CD4-positive, CD25-positive, alpha-beta regulatory T cell (primary cell): ENCODE measurements around the gene MUC20. TPM values are rescaled to one million over a fixed set of nuclear protein-coding genes. Genes with fewer than 3 reads are reported as not detected.
"Not testable (repeated sequence)": the region's sequence is repeated elsewhere in the genome, so short reads cannot be mapped to it uniquely, and the experiment has no call there.

Experiments
- ATAC-seq, 2 donors: fragments of 150-1000 bp; cut with Tn5 transposase; one replicate each; pipeline ENCODE4 v1.10.0; 2021; ENCODE audit warnings: low read depth in 2 of 2, moderate number of reproducible peaks in 2 of 2, moderate library complexity in 1 of 2
- DNase-seq, 3 donors: peaks; one replicate each; pipeline versions ENCODE4 v3.0.0 to v3.0.0-alpha.2; 2012 to 2022; ENCODE audit warnings: mixed read lengths in 1 of 3
- H3K27ac ChIP-seq: one replicate; pipeline ENCODE4 v1.7.0; 2013; ENCODE audit warnings: mild to moderate bottlenecking, low read length; ENCODE audit not compliant: insufficient read depth, poor library complexity, severe bottlenecking
- H3K27me3 ChIP-seq: one replicate; pipeline ENCODE4 v1.7.0; 2013; ENCODE audit warnings: low read length; ENCODE audit not compliant: control insufficient read depth, insufficient read depth
- H3K36me3 ChIP-seq: one replicate; pipeline ENCODE4 v1.7.0; 2013; ENCODE audit warnings: mild to moderate bottlenecking, low read length, moderate library complexity; ENCODE audit not compliant: control insufficient read depth, insufficient read depth
- H3K4me1 ChIP-seq: 2 replicates; pipeline ENCODE4 v1.7.0; 2013; ENCODE audit warnings: mild to moderate bottlenecking, low read length; ENCODE audit not compliant: insufficient read depth, control insufficient read depth, poor library complexity, severe bottlenecking
- H3K4me3 ChIP-seq: one replicate; pipeline ENCODE4 v1.7.0; 2013; ENCODE audit warnings: low read depth, mild to moderate bottlenecking, low read length, moderate library complexity
- H3K9me3 ChIP-seq, 2 experiments: 1 replicate in 1 of 2; 2 replicates in 1 of 2; pipeline ENCODE4 v1.7.0; 2013; ENCODE audit warnings: low read length in 2 of 2, mild to moderate bottlenecking in 1 of 2, moderate library complexity in 1 of 2; ENCODE audit not compliant: control insufficient read depth in 2 of 2
- H3K27ac Mint-ChIP-seq, 3 donors: one replicate each; pipeline ENCODE4 v1.8.0; 2020 to 2022; ENCODE audit warnings: mild to moderate bottlenecking in 3 of 3, mixed read lengths in 3 of 3, moderate library complexity in 2 of 3
- H3K27me3 Mint-ChIP-seq: one replicate; pipeline ENCODE4 v1.8.0; 2022; ENCODE audit warnings: mild to moderate bottlenecking, mixed read lengths
- H3K36me3 Mint-ChIP-seq: one replicate; pipeline ENCODE4 v1.8.0; 2020; ENCODE audit warnings: mixed read lengths
- H3K4me1 Mint-ChIP-seq, 4 donors: one replicate each; pipeline ENCODE4 v1.8.0; 2020 to 2022; ENCODE audit warnings: mixed read lengths in 4 of 4, mild to moderate bottlenecking in 1 of 4
- H3K4me3 Mint-ChIP-seq, 4 donors: one replicate each; pipeline ENCODE4 v1.8.0; 2020 to 2022; ENCODE audit warnings: mild to moderate bottlenecking in 4 of 4, mixed read lengths in 4 of 4, moderate library complexity in 3 of 4
- H3K9me3 Mint-ChIP-seq, 7 donors: one replicate each; pipeline ENCODE4 v1.8.0; 2020 to 2022; ENCODE audit warnings: mixed read lengths in 7 of 7, mild to moderate bottlenecking in 3 of 7, moderate library complexity in 2 of 7
- polyA plus RNA-seq, 4 donors: library from polyadenylated mRNA; unstranded; fragments of 300-500 nt; fragmentation: Illumina TruSeq; gene quantifications; one replicate each; pipeline ENCODE4 v1.2.3, GENCODE V29; 2021
- total RNA-seq: library from RNA; stranded (reverse); gene quantifications from one replicate; pipeline ENCODE4 v1.2.3, GENCODE V29; 2022

MUC20 gene
- total and polyA plus RNA-seq, 5 donors from 2014 or later: 0.14 to 1.5 (median 0.47) TPM; not detected in 2

DNA sequence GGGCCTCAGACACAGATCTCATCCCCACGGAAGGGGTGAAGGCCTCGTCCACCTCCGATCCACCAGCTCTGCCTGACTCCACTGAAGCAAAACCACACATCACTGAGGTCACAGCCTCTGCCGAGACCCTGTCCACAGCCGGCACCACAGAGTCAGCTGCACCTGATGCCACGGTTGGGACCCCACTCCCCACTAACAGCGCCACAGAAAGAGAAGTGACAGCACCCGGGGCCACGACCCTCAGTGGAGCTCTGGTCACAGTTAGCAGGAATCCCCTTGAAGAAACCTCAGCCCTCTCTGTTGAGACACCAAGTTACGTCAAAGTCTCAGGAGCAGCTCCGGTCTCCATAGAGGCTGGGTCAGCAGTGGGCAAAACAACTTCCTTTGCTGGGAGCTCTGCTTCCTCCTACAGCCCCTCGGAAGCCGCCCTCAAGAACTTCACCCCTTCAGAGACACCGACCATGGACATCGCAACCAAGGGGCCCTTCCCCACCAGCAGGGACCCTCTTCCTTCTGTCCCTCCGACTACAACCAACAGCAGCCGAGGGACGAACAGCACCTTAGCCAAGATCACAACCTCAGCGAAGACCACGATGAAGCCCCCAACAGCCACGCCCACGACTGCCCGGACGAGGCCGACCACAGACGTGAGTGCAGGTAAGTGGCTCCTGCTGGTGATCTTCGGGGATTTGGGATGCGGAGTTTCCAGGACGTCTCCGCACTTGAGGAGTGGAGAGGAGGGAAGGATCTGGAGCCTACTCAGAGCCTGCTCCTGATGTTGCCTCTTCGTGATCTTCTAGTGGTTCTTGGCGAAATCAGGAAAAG lies 5.3 kb downstream of the MUC20 start:
- H3K4me3 Mint-ChIP-seq, H3K9me3 ChIP-seq, H3K27ac ChIP-seq, H3K27me3 Mint-ChIP-seq, H3K4me1 ChIP-seq, H3K4me3 ChIP-seq, ATAC-seq, H3K27ac Mint-ChIP-seq, H3K27me3 ChIP-seq, DNase-seq, H3K9me3 Mint-ChIP-seq, H3K36me3 ChIP-seq: not testable (repeated sequence)
- H3K36me3 Mint-ChIP-seq: peaks cover 17% of the 10 kb centered on the region
- H3K4me1 Mint-ChIP-seq: peaks cover 0 to 12% (median 5%) of the 10 kb centered on the region in 4 donors

- no peak overlapping the region for H3K4me3 Mint-ChIP-seq
- peaks cover 6% of the 10 kb centered on the region for H3K27me3 Mint-ChIP-seq
- Histone ChIP-seq H3K27me3 (no peaks in the 10 kb centered on the region), H3K36me3 (peaks cover 5% of the 10 kb centered on the region), H3K27ac (no peak overlapping the region), H3K9me3 (no peaks in the 10 kb centered on the region), H3K4me1 (no peaks in the 10 kb centered on the region), H3K4me3 (no peak overlapping the region)
- peaks cover 0 to 12% (median 5%) of the 10 kb centered on the region in 4 donors for H3K4me1 Mint-ChIP-seq
- ATAC-seq: no peak
- peaks cover 25% of the 10 kb centered on the region for H3K36me3 Mint-ChIP-seq
- H3K9me3 Mint-ChIP-seq: no peaks in the 10 kb centered on the region
- H3K27ac Mint-ChIP-seq: no peak overlapping the region
- peak in 1 of 3 donors; percentile 46 for DNase-seq
These were observed 6.9 kb downstream of the MUC20 start for GRCh38 chr3:195727606-195728195.

GRCh38 chr3:195728789-195729188 lies 8.0 kb downstream of the MUC20 start:
- H3K27me3 ChIP-seq, H3K27me3 Mint-ChIP-seq, ATAC-seq, H3K9me3 ChIP-seq, H3K4me3 ChIP-seq, H3K9me3 Mint-ChIP-seq, DNase-seq, H3K27ac ChIP-seq, H3K27ac Mint-ChIP-seq, H3K4me1 ChIP-seq: not testable (repeated sequence)
- Mint-ChIP-seq H3K4me3 (peak overlapping the region in 1 of 4 donors; percentile 85), H3K36me3 (peaks cover 35% of the 10 kb centered on the region), H3K4me1 (peaks cover 0 to 12% (median 5%) of the 10 kb centered on the region in 4 donors)
- peaks cover 13% of the 10 kb centered on the region for H3K36me3 ChIP-seq

- Mint-ChIP-seq H3K27ac (no peak overlapping the region), H3K4me1 (peaks cover 0 to 12% (median 5%) of the 10 kb centered on the region in 4 donors), H3K9me3 (no peaks in the 10 kb centered on the region), H3K27me3 (peaks cover 6% of the 10 kb centered on the region), H3K4me3 (peak overlapping the region in 1 of 4 donors; percentile 85), H3K36me3 (peaks cover 35% of the 10 kb centered on the region)
- no peaks in the 10 kb centered on the region for H3K9me3 ChIP-seq
- DNase-seq (no peak), ATAC-seq (no peak)
- no peaks in the 10 kb centered on the region for H3K4me1 ChIP-seq
- H3K36me3 ChIP-seq: peaks cover 13% of the 10 kb centered on the region
- no peaks in the 10 kb centered on the region for H3K27me3 ChIP-seq
- H3K27ac ChIP-seq: no peak overlapping the region
- no peak overlapping the region for H3K4me3 ChIP-seq
These were observed 8.9 kb downstream of the MUC20 start for GRCh38 chr3:195729476-195730251.

DNA sequence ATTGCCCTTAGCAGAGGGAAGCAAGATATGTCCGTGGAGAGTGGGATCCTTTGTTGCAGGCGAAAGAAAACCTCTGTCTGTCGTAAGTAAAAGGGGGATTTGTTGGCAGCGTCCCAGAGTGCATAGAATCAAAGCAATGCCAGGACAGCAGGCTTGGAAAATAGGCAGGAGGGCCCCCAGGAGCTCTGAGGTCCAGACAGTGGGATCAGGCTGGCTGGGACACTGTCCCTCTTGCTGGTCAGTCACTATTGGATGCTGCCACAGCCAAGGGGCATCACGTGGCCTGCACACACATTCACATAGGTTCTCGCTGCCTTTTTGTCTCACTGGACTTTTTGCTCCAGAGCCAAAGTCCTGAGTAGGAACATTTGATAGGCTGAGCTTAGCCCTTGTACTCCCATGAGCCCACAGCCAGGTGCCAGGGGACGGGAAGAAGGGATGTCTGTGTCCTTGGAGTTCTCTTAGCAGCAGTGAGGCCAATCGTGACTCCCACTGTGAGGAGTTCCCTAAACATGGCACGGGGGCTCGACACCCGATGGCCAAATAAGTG lies 10.7 kb downstream of the MUC20 start:
- H3K36me3 Mint-ChIP-seq: peaks cover 49% of the 10 kb centered on the region
- Histone ChIP-seq H3K27ac (no peak overlapping the region), H3K36me3 (peaks cover 22% of the 10 kb centered on the region), H3K4me1 (no peaks in the 10 kb centered on the region), H3K27me3 (no peaks in the 10 kb centered on the region), H3K9me3 (no peaks in the 10 kb centered on the region), H3K4me3 (no peak overlapping the region)
- no peak overlapping the region for H3K4me3 Mint-ChIP-seq
- H3K27me3 Mint-ChIP-seq: peaks cover 6% of the 10 kb centered on the region
- peaks cover 0 to 12% (median 7%) of the 10 kb centered on the region in 4 donors for H3K4me1 Mint-ChIP-seq
- ATAC-seq (no peak), DNase-seq (no peak)
- H3K27ac Mint-ChIP-seq: no peak overlapping the region
- no peaks in the 10 kb centered on the region for H3K9me3 Mint-ChIP-seq

- Mint-ChIP-seq H3K4me3 (no peak overlapping the region), H3K36me3 (peaks cover 59% of the 10 kb centered on the region), H3K4me1 (peaks cover 0 to 5% (median 3%) of the 10 kb centered on the region in 4 donors), H3K27me3 (peaks cover 6% of the 10 kb centered on the region), H3K9me3 (no peaks in the 10 kb centered on the region), H3K27ac (no peak overlapping the region)
- no peak overlapping the region for H3K4me3 ChIP-seq
- no peaks in the 10 kb centered on the region for H3K9me3 ChIP-seq
- no peak overlapping the region for H3K27ac ChIP-seq
- no peaks in the 10 kb centered on the region for H3K4me1 ChIP-seq
- DNase-seq: no peak
- H3K36me3 ChIP-seq: peaks cover 22% of the 10 kb centered on the region
- H3K27me3 ChIP-seq: no peaks in the 10 kb centered on the region
- no peak for ATAC-seq
These were observed 12.2 kb downstream of the MUC20 start for GRCh38 chr3:195732940-195733339.

- Mint-ChIP-seq H3K4me1 (peaks cover 0 to 5% (median 0%) of the 10 kb centered on the region in 4 donors), H3K4me3 (no peak overlapping the region), H3K27me3 (peaks cover 2% of the 10 kb centered on the region)
These were observed 14.4 kb downstream of the MUC20 start for GRCh38 chr3:195735036-195735695.

More at GRCh38 chr3:195735036-195735695, 14.4 kb downstream of the MUC20 start:
- H3K36me3 Mint-ChIP-seq: peaks cover 51% of the 10 kb centered on the region
- ATAC-seq (no peak), DNase-seq (no peak)
- Histone ChIP-seq H3K27ac (no peak overlapping the region), H3K9me3 (no peaks in the 10 kb centered on the region), H3K36me3 (peaks cover 19% of the 10 kb centered on the region), H3K27me3 (no peaks in the 10 kb centered on the region), H3K4me3 (no peak overlapping the region), H3K4me1 (no peaks in the 10 kb centered on the region)
- H3K27ac Mint-ChIP-seq: peak overlapping the region in 1 of 3 donors; percentile 39
- no peaks in the 10 kb centered on the region for H3K9me3 Mint-ChIP-seq
